PC-9 (cell line): ENCODE data around the gene PHLPP2.

Experiments
- CTCF ChIP-seq: fragments of 200-600 bp; sonication (generic); conservative IDR thresholded peaks from 2 replicates; pipeline ENCODE4 v1.6.1; 2017; ENCODE audit warnings: mixed run types, antibody characterized with exemption, mild to moderate bottlenecking, moderate library complexity
- EZH2 ChIP-seq: fragments of 200-600 bp; sonication (generic); IDR thresholded peaks from 2 replicates; pipeline ENCODE4 v1.8.0; 2017; ENCODE audit warnings: antibody characterized with exemption, low read depth

- TF ChIP-seq CTCF (no peak), EZH2 (no peak)
Observed at GRCh38 chr16:71761097-71761496, 36.6 kb upstream of the PHLPP2 start.
